Osteoblast (primary cell): ENCODE results near the gene PCDHA5. TPM values are rescaled to one million over a fixed set of nuclear protein-coding genes. Genes with fewer than 3 reads are reported as not detected.

Source experiments
- DNase-seq: peaks from one replicate; pipeline ENCODE4 v3.0.0; 2011; ENCODE audit warnings: low spot score, mixed read lengths; ENCODE audit not compliant: insufficient read length; ENCODE audit errors: missing footprints
- H2AFZ ChIP-seq: 2 replicates; pipeline ENCODE4 v1.6.0; 2011; ENCODE audit warnings: mild to moderate bottlenecking, low read length
- H3K27ac ChIP-seq: 2 replicates; pipeline ENCODE4 v1.5.1; 2011; ENCODE audit warnings: mild to moderate bottlenecking, low read depth, low read length, moderate library complexity
- H3K27me3 ChIP-seq: 2 replicates; pipeline ENCODE4 v1.6.0; 2012; ENCODE audit warnings: mild to moderate bottlenecking, control low read depth, inconsistent platforms, low read length, moderate library complexity; ENCODE audit not compliant: insufficient read depth
- H3K36me3 ChIP-seq: 2 replicates; pipeline ENCODE4 v1.5.1; 2011; ENCODE audit warnings: mild to moderate bottlenecking, low read length, control low read depth, moderate library complexity; ENCODE audit not compliant: insufficient read depth
- H3K4me1 ChIP-seq: 2 replicates; pipeline ENCODE4 v1.5.1; 2011; ENCODE audit warnings: mild to moderate bottlenecking, low read length, control low read depth, moderate library complexity; ENCODE audit not compliant: insufficient read depth
- H3K4me2 ChIP-seq: 2 replicates; pipeline ENCODE4 v1.6.0; 2011; ENCODE audit warnings: mild to moderate bottlenecking, low read length; ENCODE audit not compliant: insufficient read depth
- H3K4me3 ChIP-seq: fragments of 200-600 bp; sonication (generic); 3 replicates; pipeline ENCODE4 v1.5.1; 2012; ENCODE audit warnings: mild to moderate bottlenecking, low read length, inconsistent platforms; ENCODE audit not compliant: insufficient read depth
- H3K79me2 ChIP-seq: 2 replicates; pipeline ENCODE4 v1.6.0; 2012; ENCODE audit warnings: mild to moderate bottlenecking, low read length, control low read depth, inconsistent platforms; ENCODE audit not compliant: insufficient read depth
- H3K9me3 ChIP-seq: 2 replicates; pipeline ENCODE4 v1.5.1; 2011; ENCODE audit warnings: low read depth, low read length, control low read depth
- H4K20me1 ChIP-seq: 2 replicates; pipeline ENCODE4 v1.6.0; 2012; ENCODE audit warnings: mild to moderate bottlenecking, low read length, control low read depth; ENCODE audit not compliant: insufficient read depth
- CTCF ChIP-seq: IDR thresholded peaks from 2 replicates; pipeline ENCODE4 v1.5.1; 2011; ENCODE audit warnings: mild to moderate bottlenecking, low read depth, low read length, moderate library complexity; ENCODE audit errors: extremely low read depth
- total RNA-seq: library from RNA; depleted of rRNA; stranded (reverse); fragments of >200 nt; gene quantifications from 2 replicates; pipeline ENCODE4 v1.2.3, GENCODE V29; 2012

The PCDHA5 gene
- total RNA-seq, 1 donor = under 0.01 TPM

DNA sequence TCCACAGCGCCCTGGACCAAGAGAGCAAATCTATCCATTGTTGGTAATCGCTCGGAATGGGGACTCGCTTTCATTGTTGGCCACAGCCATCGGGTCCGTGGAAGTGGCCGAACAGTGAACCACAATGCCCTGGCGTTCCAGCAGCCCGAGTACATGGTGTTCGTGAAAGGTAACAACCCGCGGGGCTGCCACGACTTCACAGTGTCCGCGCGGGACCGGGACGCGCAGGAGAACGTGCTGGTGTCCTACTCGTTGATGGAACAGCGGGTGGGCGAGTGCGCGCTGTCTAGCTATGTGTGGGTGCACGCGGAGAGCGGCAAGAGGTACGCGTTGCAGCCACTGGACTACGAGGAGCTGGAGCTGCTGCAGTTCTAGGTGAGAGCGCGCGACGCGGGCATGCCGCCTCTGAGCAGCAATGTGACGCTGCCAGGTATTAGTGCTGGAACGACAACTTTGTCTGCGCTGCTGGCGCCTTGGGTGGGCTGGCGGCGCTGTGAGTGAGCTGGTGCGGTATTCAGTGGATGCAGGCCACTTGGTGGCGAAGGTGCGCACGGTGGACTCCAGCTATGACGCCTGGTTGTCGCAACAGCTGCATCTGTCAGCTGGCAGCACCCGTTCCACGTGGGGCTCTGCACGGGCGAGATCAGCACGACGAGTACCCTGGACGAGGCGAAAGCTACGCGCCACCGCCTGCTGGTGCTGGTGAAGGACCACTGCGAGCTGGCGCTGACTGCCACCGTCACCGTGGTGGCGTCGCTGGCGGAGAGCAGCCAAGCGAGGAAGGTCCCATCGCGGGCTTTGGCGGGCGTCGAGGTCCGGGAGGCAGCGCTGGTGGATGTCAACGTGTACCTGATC, 41.3 kb downstream of the PCDHA5 start:
- Histone ChIP-seq H3K4me3 (no peak overlapping the region), H3K79me2 (no peaks in the 10 kb centered on the region), H3K9me3 (no peaks in the 10 kb centered on the region), H2AFZ (no peak overlapping the region), H3K4me1 (no peaks in the 10 kb centered on the region), H3K36me3 (no peaks in the 10 kb centered on the region), H3K4me2 (no peak overlapping the region), H3K27me3 (no peaks in the 10 kb centered on the region), H3K27ac (no peak overlapping the region), H4K20me1 (no peaks in the 10 kb centered on the region)
- TF ChIP-seq CTCF = no peak
- no peak for DNase-seq

DNA sequence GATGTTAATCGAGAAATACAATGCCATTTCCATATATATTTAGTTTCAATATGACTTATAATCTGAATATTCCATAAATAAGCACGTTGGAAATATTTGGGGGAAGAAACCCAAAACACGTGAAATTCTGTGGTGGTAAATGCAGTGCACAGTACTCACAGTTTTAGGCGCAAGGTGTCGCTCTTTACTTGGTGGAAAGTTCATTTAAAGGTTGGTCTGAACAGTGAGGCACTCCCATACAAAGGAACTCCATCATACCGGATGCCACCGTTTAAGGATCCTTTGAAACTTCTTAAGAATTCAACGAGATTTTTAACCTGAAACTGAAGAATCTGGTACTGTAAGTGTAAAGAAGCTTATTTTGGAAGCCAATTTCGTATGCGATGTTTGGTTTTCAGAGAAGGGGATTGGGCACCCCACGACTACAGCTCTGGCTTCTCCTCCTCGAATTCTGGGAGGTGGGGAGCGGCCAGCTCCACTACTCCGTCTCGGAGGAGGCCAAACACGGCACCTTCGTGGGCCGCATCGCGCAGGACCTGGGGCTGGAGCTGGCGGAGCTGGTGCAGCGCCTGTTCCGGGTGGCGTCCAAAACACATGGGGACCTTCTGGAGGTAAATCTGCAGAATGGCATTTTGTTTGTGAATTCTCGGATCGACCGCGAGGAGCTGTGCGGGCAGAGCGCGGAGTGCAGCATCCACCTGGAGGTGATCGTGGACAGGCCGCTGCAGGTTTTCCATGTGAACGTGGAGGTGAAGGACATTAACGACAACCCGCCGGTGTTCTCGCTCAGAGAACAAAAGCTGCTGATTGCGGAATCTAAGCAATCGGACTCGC, 47.5 kb downstream of the PCDHA5 start, which contains the start of gene PCDHA11:
Gene PCDHA11, plus strand, starts transcription at position 237 of the 834 bp plus-strand sequence. Its CDS starts 147 bp downstream, at position 384.
- H4K20me1 ChIP-seq = no peaks in the 10 kb centered on the region
- no peak for DNase-seq
- no peak within 1 kb of the TSS for H3K27ac ChIP-seq
- H3K4me1 ChIP-seq = no peaks in the 10 kb centered on the region
- no peaks in the 10 kb centered on the region for H3K27me3 ChIP-seq
- no peaks in the 10 kb centered on the region for H3K79me2 ChIP-seq
- H3K4me2 ChIP-seq = no peak within 1 kb of the TSS
- no peaks in the 10 kb centered on the region for H3K9me3 ChIP-seq
- no peak for TF ChIP-seq CTCF
- H3K36me3 ChIP-seq = no peaks in the 10 kb centered on the region
- H2AFZ ChIP-seq = no peak within 1 kb of the TSS
- H3K4me3 ChIP-seq = no peak within 1 kb of the TSS

GRCh38 chr5:140869555-140869886, 48.1 kb downstream of the PCDHA5 start:
- Histone ChIP-seq H3K4me1 (no peaks in the 10 kb centered on the region), H3K9me3 (no peaks in the 10 kb centered on the region), H3K79me2 (no peaks in the 10 kb centered on the region), H3K27me3 (no peaks in the 10 kb centered on the region), H3K36me3 (no peaks in the 10 kb centered on the region), H3K27ac (no peak overlapping the region), H4K20me1 (no peaks in the 10 kb centered on the region), H3K4me2 (no peak overlapping the region), H3K4me3 (no peak overlapping the region), H2AFZ (no peak overlapping the region)
- DNase-seq = no peak
- peak; percentile 19 for TF ChIP-seq CTCF
